HG03064 (cell line): ENCODE data around the gene COL23A1.

ENCODE experiments used
- ATAC-seq: cut with Tn5 transposase; IDR thresholded peaks from one replicate; pipeline ENCODE4 v1.9.1; 2021; ENCODE audit warnings: low read depth; ENCODE audit not compliant: unreplicated experiment

COL23A1 gene

GRCh38 chr5:178387061-178387855, 202.9 kb downstream of the COL23A1 start:
- no peak for ATAC-seq

- no peak for ATAC-seq
Measured at GRCh38 chr5:178386336-178386931, 203.8 kb downstream of the COL23A1 start.

- no peak for ATAC-seq
Measured at GRCh38 chr5:178385496-178385890, 204.7 kb downstream of the COL23A1 start.

GRCh38 chr5:178384816-178385495, 205.2 kb downstream of the COL23A1 start:
- no peak for ATAC-seq

- no peak for ATAC-seq
Measured at GRCh38 chr5:178383919-178384815, 206.0 kb downstream of the COL23A1 start.

- ATAC-seq, result no peak
Measured at GRCh38 chr5:178383301-178383918, 206.8 kb downstream of the COL23A1 start.

GRCh38 chr5:178382754-178383164, 207.4 kb downstream of the COL23A1 start:
- no peak for ATAC-seq

GRCh38 chr5:178381921-178382695, 208.1 kb downstream of the COL23A1 start:
- no peak for ATAC-seq

- no peak for ATAC-seq
Measured at GRCh38 chr5:178381206-178381605, 209.0 kb downstream of the COL23A1 start.

- ATAC-seq, result no peak
Measured at GRCh38 chr5:178380541-178381074, 209.6 kb downstream of the COL23A1 start.

- no peak for ATAC-seq
Measured at GRCh38 chr5:178380086-178380485, 210.1 kb downstream of the COL23A1 start.

GRCh38 chr5:178378527-178379484, 211.4 kb downstream of the COL23A1 start:
- no peak for ATAC-seq

GRCh38 chr5:178377583-178378270, 212.5 kb downstream of the COL23A1 start:
- ATAC-seq, result no peak

- ATAC-seq, result no peak
Measured at GRCh38 chr5:178376921-178377582, 213.1 kb downstream of the COL23A1 start.

- ATAC-seq, result no peak
Measured at GRCh38 chr5:178375348-178375747, 214.8 kb downstream of the COL23A1 start.

- no peak for ATAC-seq
Measured at GRCh38 chr5:178373711-178374110, 216.5 kb downstream of the COL23A1 start.

GRCh38 chr5:178372142-178372571, 218.0 kb downstream of the COL23A1 start:
- no peak for ATAC-seq
